GM12872 (cell line): ENCODE results near the gene SYNE1.

Experiments used
- CTCF ChIP-seq: IDR thresholded peaks from 3 replicates; pipeline ENCODE4 v1.5.1; 2011; ENCODE audit warnings: low read depth, mild to moderate bottlenecking, low read length, moderate library complexity; ENCODE audit not compliant: insufficient read depth

The SYNE1 gene

GRCh38 chr6:152244998-152245630 is 392.0 kb downstream of the SYNE1 start:
- no peak for TF ChIP-seq CTCF

- no peak for TF ChIP-seq CTCF
These were observed 396.0 kb downstream of the SYNE1 start for GRCh38 chr6:152241013-152241766.

- no peak for TF ChIP-seq CTCF
These were observed 396.7 kb downstream of the SYNE1 start for GRCh38 chr6:152240436-152240835.

- TF ChIP-seq CTCF, result no peak
These were observed 400.6 kb downstream of the SYNE1 start for GRCh38 chr6:152236370-152237097.

GRCh38 chr6:152233547-152234320 is 403.4 kb downstream of the SYNE1 start:
- no peak for TF ChIP-seq CTCF

- no peak for TF ChIP-seq CTCF
These were observed 404.5 kb downstream of the SYNE1 start for GRCh38 chr6:152232501-152233151.

GRCh38 chr6:152229330-152229729 is 407.8 kb downstream of the SYNE1 start:
- TF ChIP-seq CTCF, result no peak
